ENCODE data around the gene HOXB9. TPM values are rescaled to one million over a fixed set of nuclear protein-coding genes. Genes with fewer than 3 reads are reported as not detected.

The HOXB9 gene
- total RNA-seq, 1 experiment from 2014 or later, result not detected

GRCh38 chr17:48571826-48572417, 54.2 kb downstream of the HOXB9 start:
- Histone ChIP-seq H3K14ac (ENCODE audit: insufficient read depth, low read length) (no peak overlapping the region), H3T11ph (ENCODE audit: low read length) (no peak overlapping the region), H3K23me2 (ENCODE audit: insufficient read length, low read depth, low read length, poor library complexity, severe bottlenecking) (no peaks in the 10 kb centered on the region), H2BK12ac (ENCODE audit: insufficient read length, low read depth, low read length) (no peak overlapping the region), H3K9ac (ENCODE audit: extremely low read depth, insufficient read length, low read length) (no peak overlapping the region), H4K20me1 (ENCODE audit: control insufficient read depth, insufficient read depth, insufficient read length) (peaks cover 4% of the 10 kb centered on the region), H2BK120ac (ENCODE audit: low read depth, low read length, poor library complexity, severe bottlenecking) (no peak overlapping the region), H3K9me3 (ENCODE audit: control insufficient read depth, low read depth, low read length) (no peaks in the 10 kb centered on the region), H3K79me2 (ENCODE audit: insufficient read depth, low read length) (no peaks in the 10 kb centered on the region), H3K4ac (ENCODE audit: low read depth, low read length) (no peak overlapping the region), H3K27ac (ENCODE audit: insufficient read length, low read depth, low read length) (no peak overlapping the region), H3K56ac (ENCODE audit: insufficient read length, low read depth, low read length) (no peak overlapping the region), H3K23ac (ENCODE audit: insufficient read length, low read depth, low read length) (no peak overlapping the region), H2AFZ (ENCODE audit: low read length) (no peak overlapping the region), H3K79me1 (ENCODE audit: insufficient read depth, low read depth, low read length, poor library complexity, severe bottlenecking) (no peaks in the 10 kb centered on the region), H2BK20ac (ENCODE audit: low read depth, low read length, poor library complexity, severe bottlenecking) (no peak overlapping the region), H2BK5ac (ENCODE audit: insufficient read length, low read length) (no peak overlapping the region), H4K5ac (ENCODE audit: insufficient read length, low read depth, low read length) (no peak overlapping the region), H2BK15ac (ENCODE audit: low read depth, low read length) (no peak overlapping the region; the same call in 1 of the 2 replicates), H3K18ac (ENCODE audit: insufficient read length, low read depth, low read length) (no peak overlapping the region), H2AK5ac (ENCODE audit: insufficient read length, low read length) (no peak overlapping the region), H4K91ac (ENCODE audit: insufficient read length, low read depth, low read length) (no peak overlapping the region), H3K4me1 (ENCODE audit: insufficient read depth, low read length) (peaks cover 2% of the 10 kb centered on the region; the same call in 1 of the 2 replicates), H3K27me3 (ENCODE audit: insufficient read depth, low read length) (peaks cover 99% of the 10 kb centered on the region), H4K8ac (replicated peaks; ENCODE audit: insufficient read length, low read depth, low read length) (no peak overlapping the region), H3K4me2 (ENCODE audit: insufficient read depth, insufficient read length, low read length) (no peak overlapping the region)
- WGBS (ENCODE audit: extremely low coverage, insufficient read length, low lambda C conversion rate), result no CpG with 5 or more reads among the region's 1 CpG
- Mint-ChIP-seq H3K27me3 (ENCODE audit: low read depth) (no peaks in the 10 kb centered on the region; the same call in 1 of the 2 replicates), H3K4me3 (no peak overlapping the region), H3K4me1 (peaks cover 6 to 23% of the 10 kb centered on the region in 2 experiments), H3K27ac (no peak overlapping the region), H3K36me3 (ENCODE audit: insufficient read depth in 1 of 3, low read depth in 3 of 3) (no peaks in the 10 kb centered on the region; a peak in 1 of 7 replicates), H3K9me3 (peaks cover 0 to 12% of the 10 kb centered on the region in 2 experiments; a peak in 1 of 5 replicates)
- no peak for DNase-seq
- TF ChIP-seq, protein P1, sequence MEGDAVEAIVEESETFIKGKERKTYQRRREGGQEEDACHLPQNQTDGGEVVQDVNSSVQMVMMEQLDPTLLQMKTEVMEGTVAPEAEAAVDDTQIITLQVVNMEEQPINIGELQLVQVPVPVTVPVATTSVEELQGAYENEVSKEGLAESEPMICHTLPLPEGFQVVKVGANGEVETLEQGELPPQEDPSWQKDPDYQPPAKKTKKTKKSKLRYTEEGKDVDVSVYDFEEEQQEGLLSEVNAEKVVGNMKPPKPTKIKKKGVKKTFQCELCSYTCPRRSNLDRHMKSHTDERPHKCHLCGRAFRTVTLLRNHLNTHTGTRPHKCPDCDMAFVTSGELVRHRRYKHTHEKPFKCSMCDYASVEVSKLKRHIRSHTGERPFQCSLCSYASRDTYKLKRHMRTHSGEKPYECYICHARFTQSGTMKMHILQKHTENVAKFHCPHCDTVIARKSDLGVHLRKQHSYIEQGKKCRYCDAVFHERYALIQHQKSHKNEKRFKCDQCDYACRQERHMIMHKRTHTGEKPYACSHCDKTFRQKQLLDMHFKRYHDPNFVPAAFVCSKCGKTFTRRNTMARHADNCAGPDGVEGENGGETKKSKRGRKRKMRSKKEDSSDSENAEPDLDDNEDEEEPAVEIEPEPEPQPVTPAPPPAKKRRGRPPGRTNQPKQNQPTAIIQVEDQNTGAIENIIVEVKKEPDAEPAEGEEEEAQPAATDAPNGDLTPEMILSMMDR (conservative IDR thresholded peaks at IDR 0.05), result no peak

Small RNA genes within 50 kb of the gene (microRNA-seq; reads per million reads assigned to microRNA genes)
- gene MIR196A1 (ENCODE audit: borderline microRNAs expressed), result not detected

Other genes starting within 250 kb of the HOXB9 start
- not detected in 2 replicates for gene SKAP1, start 196.1 kb downstream of the HOXB9 start, total RNA-seq (2021)
- not detected in 2 replicates for gene HOXB1, start 95.3 kb downstream of the HOXB9 start, total RNA-seq (2021)
- not detected in 2 replicates for gene HOXB2, start 81.2 kb downstream of the HOXB9 start, total RNA-seq (2021)
- gene HOXB4, start 48.0 kb downstream of the HOXB9 start, total RNA-seq (2021), result not detected in 2 replicates
- gene HOXB3, start 36.1 kb downstream of the HOXB9 start, total RNA-seq (2021), result not detected in 2 replicates
- gene HOXB5, start 32.6 kb downstream of the HOXB9 start, total RNA-seq (2021), result not detected in 2 replicates
- not detected in 2 replicates for gene HOXB6, start 21.4 kb downstream of the HOXB9 start, total RNA-seq (2021)
- gene HOXB7, start 15.3 kb downstream of the HOXB9 start, total RNA-seq (2021), result not detected in 2 replicates
- gene HOXB8, start 11.1 kb downstream of the HOXB9 start, total RNA-seq (2021), result not detected in 2 replicates
- not detected in 2 replicates for gene PRAC1, start 96.2 kb upstream of the HOXB9 start, total RNA-seq (2021)
- gene PRAC2, start 96.8 kb upstream of the HOXB9 start, total RNA-seq (2021), result not detected in 2 replicates
- not detected in 2 replicates for gene HOXB13, start 102.4 kb upstream of the HOXB9 start, total RNA-seq (2021)
- 1.1 and 2.4 TPM in 2 replicates for gene TTLL6, start 190.9 kb upstream of the HOXB9 start, total RNA-seq (2021)
- 19.1 and 23.1 TPM in 2 replicates for gene CALCOCO2, start 204.7 kb upstream of the HOXB9 start, total RNA-seq (2021)

All from H9 (cell line).